Keratinocyte (primary cell): ENCODE data around the gene MSANTD3. TPM values are rescaled to one million over a fixed set of nuclear protein-coding genes. Genes with fewer than 3 reads are reported as not detected.

Source experiments
- DNase-seq: peaks from one replicate; pipeline ENCODE4 v3.0.0-alpha.2; 2011; ENCODE audit warnings: low read depth, missing footprints, low spot score
- FAIRE-seq: peaks from 2 replicates; lab custom pipeline; 2011; peaks lifted over from hg19 to GRCh38; lab: Jason Lieb, UNC
- H2AFZ ChIP-seq: 2 replicates; pipeline ENCODE4 v1.6.0; 2012; ENCODE audit warnings: low read length, control low read depth, inconsistent platforms; ENCODE audit not compliant: control insufficient read depth
- H3K27ac ChIP-seq: 2 replicates; pipeline ENCODE4 v1.5.1; 2011; ENCODE audit warnings: low read length; ENCODE audit not compliant: control insufficient read depth, insufficient read depth
- H3K27me3 ChIP-seq: 3 replicates; pipeline ENCODE4 v1.6.0; 2011; ENCODE audit warnings: low read length; ENCODE audit not compliant: control insufficient read depth, insufficient read depth; ENCODE audit errors: extremely low read depth
- H3K36me3 ChIP-seq, 2 experiments: 2 replicates in 1 of 2; 3 replicates in 1 of 2; pipeline ENCODE4 v1.5.1; 2011; ENCODE audit warnings: low read length in 2 of 2, mild to moderate bottlenecking in 1 of 2; ENCODE audit not compliant: control insufficient read depth in 2 of 2, insufficient read depth in 2 of 2; ENCODE audit errors: extremely low read depth in 1 of 2
- H3K4me1 ChIP-seq: 3 replicates; pipeline ENCODE4 v1.5.1; 2011; ENCODE audit warnings: low read length; ENCODE audit not compliant: control insufficient read depth, insufficient read depth; ENCODE audit errors: extremely low read depth
- H3K4me2 ChIP-seq: 3 replicates; pipeline ENCODE4 v1.6.0; 2011; ENCODE audit warnings: low read depth, low read length; ENCODE audit not compliant: control insufficient read depth, insufficient read depth; ENCODE audit errors: extremely low read depth
- H3K4me3 ChIP-seq, 3 experiments: fragments of 200-600 bp in 1 of 3; sonication (generic) in 1 of 3; 2 replicates in 2 of 3; 3 replicates in 1 of 3; pipeline ENCODE4 v1.5.1; 2011 to 2016; ENCODE audit warnings: low read length in 3 of 3, mild to moderate bottlenecking in 3 of 3, control low read depth in 2 of 3, inconsistent platforms in 1 of 3, low read depth in 1 of 3, mixed read lengths in 1 of 3, mixed run types in 1 of 3, moderate library complexity in 1 of 3; ENCODE audit not compliant: control insufficient read depth in 2 of 3, insufficient read depth in 2 of 3; ENCODE audit errors: extremely low read depth in 1 of 3
- H3K79me2 ChIP-seq: 2 replicates; pipeline ENCODE4 v1.6.0; 2012; ENCODE audit warnings: low read length; ENCODE audit not compliant: control insufficient read depth, insufficient read depth
- H3K9ac ChIP-seq: 3 replicates; pipeline ENCODE4 v1.6.0; 2011; ENCODE audit warnings: low read length; ENCODE audit not compliant: control insufficient read depth, insufficient read depth; ENCODE audit errors: extremely low read depth
- H3K9me1 ChIP-seq: 3 replicates; pipeline ENCODE4 v1.6.0; 2011; ENCODE audit warnings: low read length; ENCODE audit not compliant: control insufficient read depth, insufficient read depth; ENCODE audit errors: extremely low read depth
- H3K9me3 ChIP-seq: 2 replicates; pipeline ENCODE4 v1.5.1; 2012; ENCODE audit warnings: low read depth, low read length; ENCODE audit not compliant: control insufficient read depth
- H4K20me1 ChIP-seq: 3 replicates; pipeline ENCODE4 v1.6.0; 2011; ENCODE audit warnings: low read length; ENCODE audit not compliant: control insufficient read depth, insufficient read depth; ENCODE audit errors: extremely low read depth
- EZH2 ChIP-seq: IDR thresholded peaks from one replicate; pipeline ENCODE4 v1.6.1; 2012; ENCODE audit warnings: inconsistent platforms, mild to moderate bottlenecking, low read length, moderate library complexity
- dilution Hi-C: fragments of 300-500 bp; cut with MboI; formaldehyde crosslinking; loops from one replicate; pipeline ENCODE4 v1.7.0; 2020; ENCODE audit warnings: low sequenced_read_pairs; ENCODE audit not compliant: extremely low pct_ligation_motif_present
- polyA plus RNA-seq, 5 experiments: library from polyadenylated mRNA; depleted of rRNA in 3 of 5; stranded (reverse) in 3 of 5; stranded (forward) in 1 of 5; unstranded in 1 of 5; fragments of >200 nt; gene quantifications; 1 replicate in 1 of 5; 2 replicates in 3 of 5; 3 replicates in 1 of 5; pipeline versions ENCODE4 v1.2.1 to v1.2.3, GENCODE V29; 2011 to 2012; ENCODE audit warnings: missing spikeins in 2 of 5, low read depth in 1 of 5, low replicate concordance in 1 of 5
- TF ChIP-seq, protein P1 (sequence below), 3 experiments: IDR thresholded peaks in 1 of 3; conservative IDR thresholded peaks in 1 of 3; optimal IDR thresholded peaks in 1 of 3; 2 replicates in 2 of 3; 3 replicates in 1 of 3; pipeline versions ENCODE3 to v1.5.1; 2011; ENCODE audit warnings: low read length in 3 of 3, mild to moderate bottlenecking in 3 of 3, moderate library complexity in 2 of 3, control low read depth in 1 of 3, inconsistent platforms in 1 of 3; ENCODE audit not compliant: insufficient read depth in 2 of 3; ENCODE audit errors: extremely low read depth in 1 of 3

MSANTD3 gene
- polyA plus RNA-seq, 1 donor (not counting 4 experiments of a cell fraction or from before 2014, with no cell fraction given) = 50.7 TPM

DNA sequence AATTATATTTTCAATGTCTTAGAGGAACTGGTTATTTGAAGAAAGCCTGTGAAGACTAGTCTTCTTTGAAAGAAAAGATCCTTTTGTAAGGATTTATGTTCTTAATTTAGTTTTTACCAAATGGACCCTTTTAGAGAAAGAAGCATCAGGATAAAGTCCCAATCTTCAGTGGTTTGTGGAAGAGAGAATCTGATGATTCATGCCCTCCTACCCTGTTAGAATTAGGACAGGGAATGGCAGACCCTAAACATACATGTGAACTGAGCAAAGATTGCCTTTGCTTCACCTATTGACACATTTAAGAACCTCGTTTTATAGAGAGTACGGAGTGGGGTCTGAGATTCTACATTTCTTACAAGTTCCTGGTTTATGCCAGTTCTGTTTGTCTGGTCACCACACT lies 26.0 kb downstream of the MSANTD3 start:
- H3K4me1 ChIP-seq = no peaks in the 10 kb centered on the region
- no peaks in the 10 kb centered on the region for H3K9me1 ChIP-seq
- H3K9ac ChIP-seq = no peak overlapping the region
- no peak overlapping the region for H3K27ac ChIP-seq
- H3K27me3 ChIP-seq = no peaks in the 10 kb centered on the region
- H2AFZ ChIP-seq = no peak overlapping the region
- dilution Hi-C loops = no loop called here
- H3K9me3 ChIP-seq = no peaks in the 10 kb centered on the region
- peaks cover 16 to 20% of the 10 kb centered on the region in 2 experiments for H3K36me3 ChIP-seq
- FAIRE-seq (no peak), DNase-seq (no peak)
- no peak for TF ChIP-seq EZH2
- TF ChIP-seq, protein P1, sequence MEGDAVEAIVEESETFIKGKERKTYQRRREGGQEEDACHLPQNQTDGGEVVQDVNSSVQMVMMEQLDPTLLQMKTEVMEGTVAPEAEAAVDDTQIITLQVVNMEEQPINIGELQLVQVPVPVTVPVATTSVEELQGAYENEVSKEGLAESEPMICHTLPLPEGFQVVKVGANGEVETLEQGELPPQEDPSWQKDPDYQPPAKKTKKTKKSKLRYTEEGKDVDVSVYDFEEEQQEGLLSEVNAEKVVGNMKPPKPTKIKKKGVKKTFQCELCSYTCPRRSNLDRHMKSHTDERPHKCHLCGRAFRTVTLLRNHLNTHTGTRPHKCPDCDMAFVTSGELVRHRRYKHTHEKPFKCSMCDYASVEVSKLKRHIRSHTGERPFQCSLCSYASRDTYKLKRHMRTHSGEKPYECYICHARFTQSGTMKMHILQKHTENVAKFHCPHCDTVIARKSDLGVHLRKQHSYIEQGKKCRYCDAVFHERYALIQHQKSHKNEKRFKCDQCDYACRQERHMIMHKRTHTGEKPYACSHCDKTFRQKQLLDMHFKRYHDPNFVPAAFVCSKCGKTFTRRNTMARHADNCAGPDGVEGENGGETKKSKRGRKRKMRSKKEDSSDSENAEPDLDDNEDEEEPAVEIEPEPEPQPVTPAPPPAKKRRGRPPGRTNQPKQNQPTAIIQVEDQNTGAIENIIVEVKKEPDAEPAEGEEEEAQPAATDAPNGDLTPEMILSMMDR (optimal IDR thresholded peaks at IDR 0.05 in 1 of 3, IDR thresholded peaks at IDR 0.05 in 1 of 3, conservative IDR thresholded peaks at IDR 0.05 in 1 of 3; ENCODE audit: extremely low read depth in 1 of 3, insufficient read depth in 2 of 3, low read length in 3 of 3) = no peak
- H3K79me2 ChIP-seq = peaks cover 9% of the 10 kb centered on the region
- H3K4me3 ChIP-seq = no peak overlapping the region
- H3K4me2 ChIP-seq = no peak overlapping the region
- no peaks in the 10 kb centered on the region for H4K20me1 ChIP-seq

DNA sequence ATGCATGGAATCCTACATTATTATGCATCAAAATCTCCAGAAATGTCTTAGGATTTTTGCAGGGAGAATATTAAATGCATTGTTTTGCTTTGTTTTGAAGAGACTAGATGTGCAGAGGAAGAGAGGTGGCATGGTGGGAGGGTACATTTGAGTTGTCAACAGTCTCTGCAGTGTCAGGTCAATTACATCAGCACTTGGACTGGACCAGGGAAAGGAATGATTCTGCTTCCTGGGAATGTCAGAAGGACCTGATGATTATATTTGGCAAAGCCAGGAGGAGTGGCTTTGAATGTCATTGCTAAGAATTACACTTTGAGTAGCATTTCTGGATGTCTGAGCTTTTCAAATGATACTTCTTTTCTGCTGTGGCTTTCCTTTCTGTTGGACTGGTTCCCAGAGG lies 28.5 kb downstream of the MSANTD3 start:
- Histone ChIP-seq H3K9ac (no peak overlapping the region), H3K36me3 (peaks cover 10 to 11% of the 10 kb centered on the region in 2 experiments), H3K9me3 (no peaks in the 10 kb centered on the region), H3K4me1 (no peaks in the 10 kb centered on the region), H3K4me2 (no peak overlapping the region), H2AFZ (no peak overlapping the region), H3K4me3 (no peak overlapping the region), H3K27me3 (no peaks in the 10 kb centered on the region), H3K79me2 (no peaks in the 10 kb centered on the region), H3K27ac (no peak overlapping the region), H4K20me1 (no peaks in the 10 kb centered on the region), H3K9me1 (no peaks in the 10 kb centered on the region)
- DNase-seq = no peak
- FAIRE-seq = no peak
- dilution Hi-C loops = no loop called here
- TF ChIP-seq, protein P1 (optimal IDR thresholded peaks at IDR 0.05 in 1 of 3, IDR thresholded peaks at IDR 0.05 in 1 of 3, conservative IDR thresholded peaks at IDR 0.05 in 1 of 3; ENCODE audit: extremely low read depth in 1 of 3, insufficient read depth in 2 of 3, low read length in 3 of 3) = no peak
- TF ChIP-seq EZH2 = no peak
